GM21390 (cell line): ENCODE measurements around the gene SLC37A2.
A peak's percentile ranks its signal among the peaks of the same experiment; 100 is the strongest.

Source experiments
- ATAC-seq: cut with Tn5 transposase; IDR thresholded peaks from one replicate; pipeline ENCODE4 v1.9.1; 2021; ENCODE audit not compliant: unreplicated experiment

The SLC37A2 gene

DNA sequence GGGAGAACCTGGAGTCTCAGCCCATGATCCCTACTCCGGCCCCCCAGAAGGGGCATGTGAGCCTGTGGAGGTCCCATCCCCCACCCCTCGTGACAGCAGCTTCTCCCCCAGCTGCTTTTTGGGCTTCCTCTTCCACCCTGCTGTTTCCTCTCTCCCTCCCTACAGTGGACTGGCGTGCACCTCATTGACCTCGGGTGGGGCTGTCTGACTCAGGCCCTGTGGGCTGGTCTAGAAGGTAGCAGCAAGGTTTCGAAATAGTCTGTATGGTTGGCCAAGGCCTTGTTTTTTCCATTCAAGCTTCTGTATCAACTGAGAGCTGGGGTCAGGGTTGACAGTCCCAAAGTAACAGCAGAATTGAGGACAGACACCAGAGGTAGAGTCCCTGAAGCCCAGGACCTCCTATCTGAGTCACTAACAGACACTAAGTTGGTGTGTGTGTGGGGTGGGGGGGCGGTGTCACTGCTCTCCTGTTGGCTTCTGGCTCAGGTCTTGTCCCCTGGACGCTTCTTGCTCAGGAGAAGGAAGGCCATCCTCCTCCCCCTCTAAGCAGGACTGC lies 7.7 kb downstream of the SLC37A2 start:
- peak; percentile 64 for ATAC-seq

GRCh38 chr11:125071435-125071834 lies 8.3 kb downstream of the SLC37A2 start:
- ATAC-seq = no peak

DNA sequence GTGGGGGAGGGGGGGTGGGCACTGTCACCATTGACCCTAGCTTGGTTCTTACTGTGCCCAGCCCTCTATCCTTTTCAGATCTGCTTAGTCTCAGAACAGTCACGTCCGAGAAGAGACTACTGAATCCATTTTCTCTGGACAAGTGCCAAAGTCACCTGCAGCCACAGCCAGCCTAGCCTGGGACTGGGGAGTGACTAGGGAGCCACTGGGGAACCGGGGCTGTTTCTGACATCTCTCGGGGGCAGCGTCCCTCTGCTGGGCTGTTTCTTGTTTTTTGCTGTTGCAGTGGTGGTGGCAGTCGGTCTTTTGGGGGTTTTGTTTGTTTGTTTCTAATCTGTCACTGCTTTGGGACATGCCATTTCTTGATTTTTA lies 8.7 kb downstream of the SLC37A2 start:
- ATAC-seq = no peak

DNA sequence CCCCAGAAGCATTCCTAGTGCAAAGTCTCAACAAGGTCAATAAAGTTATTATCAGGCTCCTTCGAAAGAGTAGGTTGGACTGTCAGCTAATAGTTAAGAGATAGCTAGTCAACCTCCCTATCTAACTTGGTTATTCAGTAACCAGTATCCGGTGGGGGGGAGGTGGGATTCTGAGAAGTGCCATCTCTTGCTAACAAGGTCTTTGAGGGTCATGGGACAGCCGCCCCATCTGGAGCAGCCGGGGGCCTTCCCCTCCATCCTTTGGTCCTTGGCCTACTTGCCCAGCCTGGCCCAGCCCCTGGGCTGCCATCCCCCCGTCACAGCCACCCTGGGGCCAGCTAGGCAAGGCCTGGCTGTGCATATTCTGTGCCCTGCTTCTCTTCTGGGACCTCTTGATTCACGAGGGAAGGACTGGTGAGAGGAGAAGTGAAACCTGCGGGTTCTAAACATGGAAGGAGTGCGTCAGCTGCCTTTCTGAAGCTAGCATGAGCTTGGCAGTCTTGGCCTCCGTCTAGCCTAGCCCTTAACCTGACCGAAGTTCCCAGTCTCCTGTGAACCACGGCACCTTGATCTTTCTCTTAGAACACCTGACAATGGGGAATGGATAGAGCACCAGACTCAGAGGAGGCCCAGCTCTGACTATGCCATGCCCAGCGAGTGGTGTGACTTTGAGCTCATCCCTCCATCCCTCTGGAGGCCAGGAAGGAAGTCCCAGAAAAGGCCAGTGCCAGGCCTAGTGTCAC lies 9.3 kb downstream of the SLC37A2 start:
- peak; percentile 84 for ATAC-seq

GRCh38 chr11:125072961-125073590 lies 10.0 kb downstream of the SLC37A2 start:
- ATAC-seq = no peak

GRCh38 chr11:125073616-125074483 lies 10.7 kb downstream of the SLC37A2 start:
- ATAC-seq = no peak

GRCh38 chr11:125074511-125075241 lies 11.6 kb downstream of the SLC37A2 start:
- ATAC-seq = no peak

DNA sequence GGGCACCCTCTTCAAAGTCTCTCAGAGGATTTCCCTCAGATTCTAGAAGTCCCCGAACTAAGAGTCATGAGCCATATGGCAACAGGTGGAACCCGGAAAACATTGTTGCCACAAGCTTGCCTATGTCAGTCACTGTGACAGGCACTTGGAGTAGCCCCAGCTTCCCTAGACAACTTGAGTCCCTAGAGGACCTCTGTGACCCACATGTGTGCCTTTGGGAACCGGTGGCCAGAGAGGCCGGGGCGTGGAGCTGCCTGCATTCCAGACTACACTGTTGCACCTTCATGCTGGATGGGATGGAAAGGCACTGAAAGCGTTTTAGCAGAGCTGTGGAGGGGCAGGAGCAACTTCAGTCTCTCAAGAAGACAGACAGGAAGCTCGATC lies 12.1 kb downstream of the SLC37A2 start:
- no peak for ATAC-seq

DNA sequence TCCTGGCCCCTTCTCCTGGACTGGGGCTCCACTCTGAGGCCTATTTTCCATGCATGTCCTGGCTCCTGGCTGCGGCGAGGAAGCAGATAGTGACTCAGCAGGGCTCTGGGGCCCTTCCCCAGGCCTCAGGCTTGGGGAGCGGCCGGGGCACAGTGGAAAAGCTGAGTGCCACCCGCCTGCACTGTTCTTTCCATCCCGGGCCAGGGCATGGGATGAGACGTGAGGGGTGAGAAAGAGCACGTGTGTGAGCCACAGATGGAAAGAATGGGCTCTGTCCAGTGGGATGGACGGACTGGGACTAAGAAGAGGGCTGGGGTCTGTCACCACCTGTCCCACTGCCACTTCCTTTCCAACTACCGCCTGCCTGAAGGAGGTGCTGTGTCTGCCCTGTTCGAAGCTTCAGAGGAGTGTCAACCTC lies 12.8 kb downstream of the SLC37A2 start:
- ATAC-seq = no peak

DNA sequence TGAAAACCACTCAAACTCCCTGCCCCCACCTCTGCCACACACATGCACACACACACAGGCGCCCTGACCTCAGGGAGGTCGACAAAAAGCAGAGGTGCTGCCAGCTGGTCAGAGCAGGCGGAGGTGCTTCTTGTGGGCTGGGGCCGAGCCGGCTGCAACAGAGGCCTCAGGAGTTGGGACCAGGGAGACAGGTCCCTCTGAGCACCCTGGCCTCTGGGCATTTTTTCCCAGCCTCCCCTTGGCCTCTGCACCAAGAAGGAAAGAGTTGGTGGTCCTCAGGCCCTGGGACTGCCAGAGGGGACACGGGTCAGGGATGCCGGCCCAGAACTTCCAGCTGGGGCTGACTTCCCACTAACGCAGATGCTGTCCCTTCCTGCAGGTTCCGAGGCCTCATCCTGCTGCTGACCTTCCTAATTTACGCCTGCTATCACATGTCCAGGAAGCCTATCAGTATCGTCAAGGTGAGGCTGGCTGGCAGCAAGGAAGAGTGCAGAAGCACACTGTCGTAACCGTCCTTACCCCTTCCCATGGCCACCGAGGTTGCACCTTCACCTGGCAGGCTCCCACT lies 13.4 kb downstream of the SLC37A2 start:
- ATAC-seq = no peak

- ATAC-seq = no peak
Observed at GRCh38 chr11:125078016-125078415, 14.9 kb downstream of the SLC37A2 start.

GRCh38 chr11:125078516-125079140 lies 15.5 kb downstream of the SLC37A2 start:
- no peak for ATAC-seq

DNA sequence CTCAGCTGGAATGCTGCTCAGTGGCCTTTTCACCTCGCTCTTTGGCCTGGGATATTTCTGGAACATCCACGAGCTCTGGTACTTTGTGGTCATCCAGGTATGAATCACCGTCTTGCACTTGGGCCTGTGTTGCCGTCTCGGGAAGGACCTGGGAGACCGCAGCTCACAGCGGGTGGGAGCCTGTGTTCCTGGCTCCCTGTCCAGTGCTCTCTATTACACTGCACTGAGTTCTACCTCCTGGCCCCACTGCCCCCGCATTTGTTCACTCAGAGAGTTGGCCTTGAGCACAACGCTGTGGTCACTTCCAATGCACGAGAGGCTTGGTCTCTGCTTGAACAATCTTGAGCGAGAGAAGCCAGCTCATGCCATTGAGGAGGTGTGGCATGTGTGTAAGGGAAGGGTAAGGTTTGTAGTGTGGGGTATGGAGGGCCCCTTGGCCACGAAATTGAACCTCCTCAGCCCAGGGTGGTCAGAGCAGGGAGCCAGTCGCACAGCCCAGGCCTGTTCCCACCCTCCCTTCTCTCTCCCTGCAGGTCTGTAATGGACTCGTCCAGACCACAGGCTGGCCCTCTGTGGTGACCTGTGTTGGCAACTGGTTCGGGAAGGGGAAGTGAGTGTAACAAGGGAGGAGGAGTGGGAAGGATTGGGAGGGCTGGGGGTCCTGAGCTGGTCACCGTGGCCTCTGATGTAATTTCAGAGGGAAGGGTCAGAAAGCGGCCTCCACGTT lies 16.2 kb downstream of the SLC37A2 start:
- ATAC-seq = no peak

- ATAC-seq = no peak
Observed at GRCh38 chr11:125079878-125080530, 16.9 kb downstream of the SLC37A2 start.

DNA sequence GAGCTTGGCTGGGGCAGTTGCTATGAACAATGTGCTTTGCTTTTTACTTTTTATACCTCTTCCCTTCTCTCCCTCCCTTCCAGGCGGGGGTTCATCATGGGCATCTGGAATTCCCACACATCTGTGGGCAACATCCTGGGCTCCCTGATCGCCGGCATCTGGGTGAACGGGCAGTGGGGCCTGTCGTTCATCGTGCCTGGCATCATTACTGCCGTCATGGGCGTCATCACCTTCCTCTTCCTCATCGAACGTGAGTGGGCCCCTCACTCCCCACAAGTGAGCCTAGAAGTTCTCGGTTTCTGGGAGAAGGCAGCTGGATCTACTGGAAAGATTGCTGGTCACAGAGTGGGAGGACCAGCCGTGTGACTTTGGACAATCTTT lies 17.4 kb downstream of the SLC37A2 start:
- no peak for ATAC-seq

DNA sequence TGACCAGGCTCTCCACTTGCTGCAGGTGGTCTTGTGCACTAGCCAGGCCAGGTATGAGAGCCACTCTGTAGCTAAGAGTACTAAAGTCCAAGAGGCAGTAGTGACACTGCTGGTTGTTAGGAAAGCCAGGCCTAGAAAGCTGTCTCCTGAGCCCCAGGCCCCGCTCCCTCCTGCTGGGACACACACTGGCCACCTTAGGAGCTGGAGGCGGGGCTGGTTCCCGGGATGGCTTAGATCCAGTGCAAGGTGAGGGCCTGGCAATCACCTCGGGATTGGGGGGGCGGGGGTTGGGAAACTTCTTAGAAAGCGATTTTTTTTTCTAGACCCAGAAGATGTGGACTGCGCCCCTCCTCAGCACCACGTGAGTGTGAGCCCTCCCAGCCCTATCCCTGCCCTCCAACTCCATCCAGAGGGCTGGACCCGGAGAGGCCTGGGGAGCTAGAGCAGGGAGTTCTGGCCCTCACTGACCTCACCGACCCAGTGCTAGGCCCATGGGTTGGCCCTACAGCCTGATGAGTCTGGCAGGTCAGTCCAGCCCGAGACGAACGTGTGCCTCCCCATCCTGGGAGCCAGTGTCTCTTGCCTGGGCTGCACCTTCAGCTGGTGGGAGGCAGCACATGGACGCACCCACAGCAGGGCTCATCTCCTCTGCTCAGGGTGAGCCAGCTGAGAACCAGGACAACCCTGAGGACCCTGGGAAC lies 18.1 kb downstream of the SLC37A2 start:
- no peak for ATAC-seq

DNA sequence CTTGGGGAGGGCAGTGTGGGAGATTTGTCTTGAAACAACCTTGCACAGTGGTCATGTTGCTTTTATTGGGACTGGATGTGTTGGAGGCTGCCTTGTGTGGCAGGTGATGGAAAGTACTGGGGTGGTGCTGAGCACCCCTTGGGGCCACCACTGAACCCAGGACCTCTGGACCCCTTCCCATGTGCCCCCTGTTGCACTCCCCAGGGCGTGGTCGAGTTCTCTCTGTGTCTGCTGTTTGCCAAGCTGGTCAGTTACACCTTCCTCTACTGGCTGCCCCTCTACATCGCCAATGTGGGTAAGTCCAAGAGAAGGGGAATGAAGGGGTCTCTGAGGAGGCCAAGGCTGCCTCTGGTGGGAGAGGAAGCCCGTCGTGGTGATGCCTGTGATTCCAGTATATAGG lies 18.9 kb downstream of the SLC37A2 start:
- ATAC-seq = no peak

- no peak for ATAC-seq
Observed at GRCh38 chr11:125082611-125083311, 19.7 kb downstream of the SLC37A2 start.
